Immature natural killer cell (primary cell): ENCODE results near the gene ZDHHC14. TPM values are rescaled to one million over a fixed set of nuclear protein-coding genes. Genes with fewer than 3 reads are reported as not detected.

Source experiments
- DNase-seq, 3 donors: peaks; one replicate each; pipeline ENCODE4 v3.0.0; 2022; ENCODE audit warnings: mixed read lengths in 1 of 3
- H3K27ac Mint-ChIP-seq, 6 donors: one replicate each; pipeline ENCODE4 v1.8.0; 2020; ENCODE audit warnings: mixed read lengths in 6 of 6, mild to moderate bottlenecking in 5 of 6, inconsistent platforms in 4 of 6, moderate library complexity in 3 of 6
- H3K27me3 Mint-ChIP-seq, 3 donors: one replicate each; pipeline ENCODE4 v1.8.0; 2020 to 2021; ENCODE audit warnings: low read depth in 3 of 3, mild to moderate bottlenecking in 3 of 3, mixed read lengths in 3 of 3, moderate library complexity in 3 of 3, inconsistent platforms in 1 of 3
- H3K36me3 Mint-ChIP-seq, 3 donors: one replicate each; pipeline ENCODE4 v1.8.0; 2020; ENCODE audit warnings: mixed read lengths in 3 of 3, inconsistent platforms in 2 of 3, mild to moderate bottlenecking in 2 of 3
- H3K4me1 Mint-ChIP-seq, 2 donors: one replicate each; pipeline ENCODE4 v1.8.0; 2020; ENCODE audit warnings: inconsistent platforms in 2 of 2, mild to moderate bottlenecking in 2 of 2, mixed read lengths in 2 of 2, moderate library complexity in 1 of 2
- H3K4me3 Mint-ChIP-seq, 5 donors: one replicate each; pipeline ENCODE4 v1.8.0; 2020; ENCODE audit warnings: mild to moderate bottlenecking in 5 of 5, mixed read lengths in 5 of 5, inconsistent platforms in 3 of 5, moderate library complexity in 3 of 5
- H3K9me3 Mint-ChIP-seq, 6 donors: one replicate each; pipeline ENCODE4 v1.8.0; 2020; ENCODE audit warnings: mild to moderate bottlenecking in 6 of 6, mixed read lengths in 6 of 6, inconsistent platforms in 4 of 6, moderate library complexity in 3 of 6
- polyA plus RNA-seq, 3 donors: library from polyadenylated mRNA; unstranded; fragments of 300-500 nt; fragmentation: Illumina TruSeq; gene quantifications; one replicate each; pipeline ENCODE4 v1.2.3, GENCODE V29; 2021

Gene ZDHHC14
- polyA plus RNA-seq, 3 donors from 2014 or later = 3.1 to 4.2 (median 3.4) TPM

DNA sequence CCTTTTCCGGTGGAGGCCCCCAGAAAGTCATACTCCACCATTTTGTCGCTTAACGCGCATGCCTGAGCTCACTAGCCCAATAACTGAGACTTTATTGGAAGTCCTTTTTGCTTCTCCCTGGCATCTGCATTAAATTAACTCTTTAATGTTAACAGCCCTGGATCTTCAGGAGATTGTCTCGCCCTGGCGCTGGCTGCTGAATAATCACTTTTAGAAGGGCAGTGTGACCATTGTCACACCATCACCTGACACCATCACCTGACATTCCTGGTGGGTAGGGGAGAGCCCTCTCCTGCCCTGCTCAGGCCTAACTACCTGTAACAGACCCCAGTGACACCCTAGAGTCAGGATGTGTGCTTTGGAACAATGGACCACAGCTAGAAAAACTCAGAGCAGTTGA lies 326.6 kb downstream of the ZDHHC14 start:
- no peak overlapping the region for H3K4me3 Mint-ChIP-seq

DNA sequence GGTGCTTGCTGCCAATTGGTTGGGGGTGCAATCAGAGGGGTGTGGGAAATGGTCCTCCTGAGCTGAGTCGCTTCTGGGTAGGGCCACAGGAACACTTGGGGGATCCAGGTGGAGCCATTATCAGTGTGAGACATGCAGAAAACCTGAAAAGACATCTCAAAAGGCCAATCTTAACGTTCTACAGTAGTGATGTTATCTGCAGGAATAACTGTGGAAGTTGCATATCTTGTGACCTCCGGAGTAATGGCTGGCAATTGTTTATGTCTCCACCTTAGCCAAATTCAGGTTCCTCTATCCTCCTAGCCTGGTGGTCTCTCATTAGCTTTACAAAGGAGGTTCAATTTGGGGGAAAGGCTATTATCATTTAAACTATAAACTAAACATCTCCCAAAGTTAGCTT lies 327.2 kb downstream of the ZDHHC14 start:
- Mint-ChIP-seq H3K36me3 (no peaks in the 10 kb centered on the region), H3K4me1 (no peaks in the 10 kb centered on the region), H3K27ac (no peak overlapping the region), H3K9me3 (no peaks in the 10 kb centered on the region), H3K27me3 (peaks cover 0 to 3% (median 2%) of the 10 kb centered on the region in 3 donors), H3K4me3 (no peak overlapping the region)
- DNase-seq = no peak

More for the DNA sequence above, 326.6 kb downstream of the ZDHHC14 start:
- Mint-ChIP-seq H3K9me3 (no peaks in the 10 kb centered on the region), H3K36me3 (no peaks in the 10 kb centered on the region), H3K27me3 (peaks cover 0 to 3% (median 2%) of the 10 kb centered on the region in 3 donors), H3K4me1 (no peaks in the 10 kb centered on the region), H3K27ac (no peak overlapping the region)
- no peak for DNase-seq

DNA sequence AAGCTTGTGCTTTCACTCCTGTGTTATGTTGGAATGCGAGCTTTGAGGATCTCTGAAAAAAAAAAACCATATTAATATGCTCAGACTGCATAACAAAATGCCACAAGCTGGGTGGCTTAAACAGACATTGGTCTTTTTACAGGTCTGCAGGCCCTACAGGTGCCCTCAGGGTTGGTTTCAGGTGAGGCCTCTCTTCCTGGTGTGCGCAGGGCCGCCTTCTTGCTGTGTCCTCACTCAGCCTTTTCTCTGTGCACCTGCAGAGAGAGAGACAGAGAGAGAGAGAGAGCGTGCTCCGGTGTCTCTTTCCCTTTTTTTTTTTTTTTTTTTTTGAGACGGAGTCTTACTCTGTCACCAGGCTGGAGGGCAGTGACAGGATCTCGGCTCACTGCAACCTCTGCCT lies 327.9 kb downstream of the ZDHHC14 start:
- H3K4me1 Mint-ChIP-seq = no peaks in the 10 kb centered on the region
- no peak for DNase-seq
- no peaks in the 10 kb centered on the region for H3K36me3 Mint-ChIP-seq
- H3K27ac Mint-ChIP-seq = no peak overlapping the region
- no peak overlapping the region for H3K4me3 Mint-ChIP-seq
- no peaks in the 10 kb centered on the region for H3K9me3 Mint-ChIP-seq
- peaks cover 0 to 3% (median 2%) of the 10 kb centered on the region in 3 donors for H3K27me3 Mint-ChIP-seq

- Mint-ChIP-seq H3K27ac (no peak overlapping the region), H3K27me3 (peaks cover 0 to 3% (median 2%) of the 10 kb centered on the region in 3 donors), H3K4me3 (no peak overlapping the region), H3K36me3 (no peaks in the 10 kb centered on the region), H3K4me1 (no peaks in the 10 kb centered on the region), H3K9me3 (no peaks in the 10 kb centered on the region)
- no peak for DNase-seq
Measured at GRCh38 chr6:157709555-157709954, 328.6 kb downstream of the ZDHHC14 start.

DNA sequence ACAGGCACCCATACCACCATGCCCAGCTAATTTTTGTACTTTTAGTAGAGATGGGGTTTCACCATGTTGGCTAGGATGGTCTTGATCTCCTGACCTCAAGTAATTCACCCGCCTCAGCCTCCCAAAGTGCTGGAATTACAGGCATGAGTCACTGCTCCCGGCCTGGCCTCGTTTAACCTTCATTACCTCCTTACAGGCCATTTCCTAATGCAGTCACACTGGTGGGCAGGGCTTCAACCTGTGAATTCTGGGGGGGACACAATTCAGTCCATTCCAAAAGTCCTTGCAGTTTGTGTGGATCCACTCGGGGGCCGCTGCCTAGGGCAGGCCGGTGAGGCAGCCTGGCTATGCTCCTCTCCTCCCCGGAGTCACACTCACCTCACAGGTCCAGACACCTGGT lies 329.6 kb downstream of the ZDHHC14 start:
- Mint-ChIP-seq H3K9me3 (no peaks in the 10 kb centered on the region), H3K27ac (no peak overlapping the region), H3K27me3 (peaks cover 0 to 3% (median 2%) of the 10 kb centered on the region in 3 donors), H3K4me1 (no peaks in the 10 kb centered on the region), H3K36me3 (no peaks in the 10 kb centered on the region), H3K4me3 (no peak overlapping the region)
- DNase-seq = no peak

- peaks cover 0 to 3% (median 2%) of the 10 kb centered on the region in 3 donors for H3K27me3 Mint-ChIP-seq
- no peak for DNase-seq
Measured at GRCh38 chr6:157711060-157711459, 330.1 kb downstream of the ZDHHC14 start.

GRCh38 chr6:157712585-157713295 lies 331.8 kb downstream of the ZDHHC14 start:
- H3K4me3 Mint-ChIP-seq = no peak overlapping the region
- DNase-seq = no peak
- H3K27ac Mint-ChIP-seq = no peak overlapping the region
- no peaks in the 10 kb centered on the region for H3K9me3 Mint-ChIP-seq
- H3K27me3 Mint-ChIP-seq = peaks cover 0 to 10% (median 3%) of the 10 kb centered on the region in 3 donors
- no peaks in the 10 kb centered on the region for H3K4me1 Mint-ChIP-seq
- no peaks in the 10 kb centered on the region for H3K36me3 Mint-ChIP-seq

More at GRCh38 chr6:157711060-157711459, 330.1 kb downstream of the ZDHHC14 start:
- Mint-ChIP-seq H3K9me3 (no peaks in the 10 kb centered on the region), H3K27ac (no peak overlapping the region), H3K36me3 (no peaks in the 10 kb centered on the region), H3K4me1 (no peaks in the 10 kb centered on the region), H3K4me3 (no peak overlapping the region)

- no peak for DNase-seq
- Mint-ChIP-seq H3K27ac (no peak overlapping the region), H3K27me3 (peaks cover 0 to 10% (median 3%) of the 10 kb centered on the region in 3 donors), H3K9me3 (no peaks in the 10 kb centered on the region), H3K36me3 (no peaks in the 10 kb centered on the region), H3K4me3 (no peak overlapping the region), H3K4me1 (no peaks in the 10 kb centered on the region)
Measured at GRCh38 chr6:157713451-157714152, 332.6 kb downstream of the ZDHHC14 start.

DNA sequence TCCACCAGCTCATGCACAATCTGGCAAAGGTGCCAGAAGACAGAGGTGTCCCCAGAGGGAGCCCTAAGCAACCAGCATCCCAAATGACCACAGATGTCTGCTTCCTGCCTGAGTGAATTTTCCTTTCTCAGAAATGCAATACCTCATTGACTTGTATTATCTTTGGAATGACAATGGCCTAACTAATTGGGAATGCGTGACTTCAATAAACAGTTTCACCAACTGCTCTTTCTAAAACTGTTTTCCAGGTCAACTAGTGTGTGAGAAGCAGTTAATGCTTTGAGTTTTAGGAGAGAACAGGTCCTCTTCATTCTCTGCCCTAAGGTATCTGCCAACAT lies 333.1 kb downstream of the ZDHHC14 start:
- H3K27me3 Mint-ChIP-seq = peaks cover 0 to 10% (median 3%) of the 10 kb centered on the region in 3 donors
- no peaks in the 10 kb centered on the region for H3K36me3 Mint-ChIP-seq
- no peak overlapping the region for H3K4me3 Mint-ChIP-seq
- H3K4me1 Mint-ChIP-seq = no peaks in the 10 kb centered on the region
- DNase-seq = no peak
- no peak overlapping the region for H3K27ac Mint-ChIP-seq
- H3K9me3 Mint-ChIP-seq = no peaks in the 10 kb centered on the region

DNA sequence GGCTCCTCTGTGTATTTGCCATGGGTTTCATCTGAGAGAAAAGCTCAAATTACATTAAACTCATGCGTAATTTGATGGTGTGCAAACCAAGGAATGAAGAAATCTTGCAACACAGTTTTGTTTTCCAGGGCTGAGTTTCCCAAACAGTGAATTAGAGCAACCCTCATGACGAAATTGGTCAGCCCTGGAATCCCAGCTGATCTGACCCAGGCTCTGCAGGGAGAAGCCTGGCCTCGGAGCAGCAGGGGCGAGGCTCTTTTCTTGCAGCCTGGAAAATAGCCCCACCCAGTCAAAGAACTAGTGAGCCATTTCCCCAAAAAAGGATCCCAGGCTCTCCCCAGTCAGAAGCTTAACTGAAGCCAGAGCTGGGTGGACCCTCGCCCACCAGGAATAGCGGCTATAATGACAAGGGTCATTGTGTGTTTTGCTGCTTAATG lies 334.8 kb downstream of the ZDHHC14 start:
- H3K4me3 Mint-ChIP-seq = no peak overlapping the region
- H3K27me3 Mint-ChIP-seq = peaks cover 2 to 10% (median 5%) of the 10 kb centered on the region in 3 donors
- no peaks in the 10 kb centered on the region for H3K9me3 Mint-ChIP-seq
- no peaks in the 10 kb centered on the region for H3K4me1 Mint-ChIP-seq
- H3K27ac Mint-ChIP-seq = no peak overlapping the region
- no peak for DNase-seq
- H3K36me3 Mint-ChIP-seq = no peaks in the 10 kb centered on the region

DNA sequence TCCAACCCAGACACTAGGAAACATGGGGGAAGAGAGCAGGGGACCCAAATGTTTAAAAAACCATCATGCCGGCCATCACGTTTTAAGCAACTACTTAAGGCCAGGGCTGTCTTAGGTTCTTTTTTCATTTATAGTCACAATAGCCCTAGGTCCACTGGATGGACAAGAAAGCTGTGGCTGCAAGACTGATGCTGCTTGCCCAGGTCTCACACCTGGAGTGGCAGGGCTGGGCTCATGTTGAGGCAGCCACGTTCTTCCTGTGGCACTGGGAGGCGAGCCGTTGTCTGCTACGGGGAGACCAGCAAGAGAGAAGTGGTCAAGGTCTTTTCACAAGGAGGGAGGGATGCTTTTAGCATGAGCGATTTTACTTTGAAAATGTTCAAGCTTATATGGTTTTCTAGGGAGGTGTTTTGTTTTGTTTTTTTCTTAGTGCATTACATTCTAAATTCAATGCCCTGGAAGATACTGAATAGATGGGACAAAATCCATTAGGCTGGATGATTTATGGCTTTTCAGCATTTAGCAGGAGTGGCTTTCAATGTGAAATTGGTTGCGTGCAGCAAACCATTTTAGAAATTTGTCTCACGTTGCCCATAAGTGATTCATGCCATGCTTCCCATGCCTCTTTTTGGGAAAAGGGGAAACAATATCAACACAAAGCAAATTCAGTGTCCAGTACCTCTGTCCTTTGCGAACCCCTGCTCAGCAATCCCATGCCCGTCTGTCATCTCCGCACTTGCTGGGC lies 335.4 kb downstream of the ZDHHC14 start:
- no peaks in the 10 kb centered on the region for H3K4me1 Mint-ChIP-seq
- H3K27me3 Mint-ChIP-seq = peaks cover 2 to 10% (median 5%) of the 10 kb centered on the region in 3 donors
- no peak overlapping the region for H3K27ac Mint-ChIP-seq
- DNase-seq = no peak
- H3K36me3 Mint-ChIP-seq = no peaks in the 10 kb centered on the region
- no peak overlapping the region for H3K4me3 Mint-ChIP-seq
- H3K9me3 Mint-ChIP-seq = no peaks in the 10 kb centered on the region

GRCh38 chr6:157717340-157717748 lies 336.4 kb downstream of the ZDHHC14 start:
- no peak for DNase-seq
- no peaks in the 10 kb centered on the region for H3K4me1 Mint-ChIP-seq
- no peak overlapping the region for H3K4me3 Mint-ChIP-seq
- H3K36me3 Mint-ChIP-seq = no peaks in the 10 kb centered on the region
- no peak overlapping the region for H3K27ac Mint-ChIP-seq
- H3K27me3 Mint-ChIP-seq = peaks cover 2 to 12% (median 5%) of the 10 kb centered on the region in 3 donors
- H3K9me3 Mint-ChIP-seq = no peaks in the 10 kb centered on the region

GRCh38 chr6:157718503-157719187 lies 337.7 kb downstream of the ZDHHC14 start:
- H3K27me3 Mint-ChIP-seq = peaks cover 2 to 14% (median 5%) of the 10 kb centered on the region in 3 donors
- no peaks in the 10 kb centered on the region for H3K36me3 Mint-ChIP-seq
- H3K9me3 Mint-ChIP-seq = no peaks in the 10 kb centered on the region
- H3K27ac Mint-ChIP-seq = no peak overlapping the region
- DNase-seq = no peak
- H3K4me1 Mint-ChIP-seq = no peaks in the 10 kb centered on the region
- no peak overlapping the region for H3K4me3 Mint-ChIP-seq
